Panc1 (cell line): ENCODE data around the gene ZNF48.

Experiments used
- POLR2AphosphoS5 ChIP-seq: IDR thresholded peaks from 2 replicates; pipeline ENCODE4 v1.6.1; 2012; ENCODE audit warnings: mild to moderate bottlenecking, low read depth, low read length, moderate library complexity
- TF ChIP-seq, protein P1 (sequence below): fragments of 450-650 bp; IDR thresholded peaks from 2 replicates; pipeline ENCODE4 v1.5.1; 2017; ENCODE audit warnings: mild to moderate bottlenecking

DNA sequence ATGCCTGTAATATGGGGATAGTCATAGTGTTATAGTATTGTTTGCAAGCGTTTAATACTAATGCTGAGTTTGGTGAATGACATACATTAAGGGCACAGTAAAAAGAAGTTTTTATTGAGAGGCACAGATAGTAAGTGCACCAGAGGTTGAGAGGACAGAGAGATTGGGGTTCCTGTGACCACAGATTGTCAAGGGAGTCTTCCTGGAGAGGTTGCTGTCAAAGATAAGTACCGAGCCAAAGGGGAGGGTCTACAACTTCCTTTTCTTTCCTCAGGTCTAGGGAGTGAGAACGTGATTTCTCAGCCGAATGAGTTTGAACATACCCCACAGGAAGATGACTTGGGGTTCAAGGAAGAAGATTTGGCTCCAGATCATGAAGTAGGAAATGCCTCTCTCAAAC, 1.8 kb downstream of the ZNF48 start:
- TF ChIP-seq, protein P1, sequence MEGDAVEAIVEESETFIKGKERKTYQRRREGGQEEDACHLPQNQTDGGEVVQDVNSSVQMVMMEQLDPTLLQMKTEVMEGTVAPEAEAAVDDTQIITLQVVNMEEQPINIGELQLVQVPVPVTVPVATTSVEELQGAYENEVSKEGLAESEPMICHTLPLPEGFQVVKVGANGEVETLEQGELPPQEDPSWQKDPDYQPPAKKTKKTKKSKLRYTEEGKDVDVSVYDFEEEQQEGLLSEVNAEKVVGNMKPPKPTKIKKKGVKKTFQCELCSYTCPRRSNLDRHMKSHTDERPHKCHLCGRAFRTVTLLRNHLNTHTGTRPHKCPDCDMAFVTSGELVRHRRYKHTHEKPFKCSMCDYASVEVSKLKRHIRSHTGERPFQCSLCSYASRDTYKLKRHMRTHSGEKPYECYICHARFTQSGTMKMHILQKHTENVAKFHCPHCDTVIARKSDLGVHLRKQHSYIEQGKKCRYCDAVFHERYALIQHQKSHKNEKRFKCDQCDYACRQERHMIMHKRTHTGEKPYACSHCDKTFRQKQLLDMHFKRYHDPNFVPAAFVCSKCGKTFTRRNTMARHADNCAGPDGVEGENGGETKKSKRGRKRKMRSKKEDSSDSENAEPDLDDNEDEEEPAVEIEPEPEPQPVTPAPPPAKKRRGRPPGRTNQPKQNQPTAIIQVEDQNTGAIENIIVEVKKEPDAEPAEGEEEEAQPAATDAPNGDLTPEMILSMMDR: no peak
- no peak for TF ChIP-seq POLR2AphosphoS5
